ENCODE data around the gene APOD. TPM values are rescaled to one million over a fixed set of nuclear protein-coding genes. Genes with fewer than 3 reads are reported as not detected.

The APOD gene
- total RNA-seq, 1 donor from 2014 or later: not detected

DNA sequence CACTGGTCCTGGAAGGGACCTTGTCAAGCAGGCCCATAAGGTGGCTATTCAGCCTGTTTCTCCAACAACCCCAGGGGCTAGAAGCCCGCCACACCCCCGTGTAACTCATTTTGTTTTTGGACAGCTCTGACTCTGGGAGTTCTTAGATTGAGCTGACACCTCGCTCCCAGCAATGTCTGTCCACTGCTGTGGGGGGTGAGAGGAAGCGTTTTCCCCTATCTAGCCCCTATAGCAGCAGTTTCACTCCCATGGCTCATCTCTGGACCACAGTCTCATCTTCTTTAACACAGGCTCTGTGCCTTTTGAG lies 39.6 kb downstream of the APOD start:
- H3K9me3 Mint-ChIP-seq (ENCODE audit: unreplicated experiment): no peaks in the 10 kb centered on the region
- FAIRE-seq (no peak), DNase-seq (ENCODE audit: low read depth) (no peak)
- no peaks in the 10 kb centered on the region for H3K36me3 ChIP-seq (ENCODE audit: insufficient read depth, low read length)
- H3K27me3 ChIP-seq (ENCODE audit: insufficient read depth, low read length): no peaks in the 10 kb centered on the region
- peak overlapping the region; percentile 87 for H3K4me2 ChIP-seq (ENCODE audit: low read length)
- H3K27ac Mint-ChIP-seq (ENCODE audit: unreplicated experiment): no peak overlapping the region
- H3K4me3 Mint-ChIP-seq (ENCODE audit: unreplicated experiment): peak overlapping the region; percentile 88
- H3K27ac ChIP-seq (ENCODE audit: low read depth, low read length): no peak overlapping the region
- H3K4me1 Mint-ChIP-seq (ENCODE audit: low read depth, unreplicated experiment): peaks cover 26% of the 10 kb centered on the region
- no peak overlapping the region for H2AFZ ChIP-seq (ENCODE audit: low read depth, low read length)
- H3K27me3 Mint-ChIP-seq (ENCODE audit: low read depth, unreplicated experiment): peaks cover 4% of the 10 kb centered on the region
- H3K79me2 ChIP-seq (ENCODE audit: insufficient read depth, low read length): peaks cover 39% of the 10 kb centered on the region
- H4K20me1 ChIP-seq (ENCODE audit: insufficient read depth, low read length): peaks cover 27% of the 10 kb centered on the region
- H3K4me1 ChIP-seq (ENCODE audit: insufficient read depth, low read length): peaks cover 21% of the 10 kb centered on the region
- no peak overlapping the region for H3K9ac ChIP-seq (ENCODE audit: low read length)
- H3K9me3 ChIP-seq (ENCODE audit: insufficient read depth, low read depth, low read length): no peaks in the 10 kb centered on the region
- no peak overlapping the region for H3K4me3 ChIP-seq (ENCODE audit: insufficient read depth, low read depth, low read length)
- H3K36me3 Mint-ChIP-seq (ENCODE audit: low read depth, unreplicated experiment): peaks cover 2% of the 10 kb centered on the region
- no peak for TF ChIP-seq EZH2 (IDR thresholded peaks at IDR 0.05; ENCODE audit: insufficient read depth, low read length)
- TF ChIP-seq, protein P1, sequence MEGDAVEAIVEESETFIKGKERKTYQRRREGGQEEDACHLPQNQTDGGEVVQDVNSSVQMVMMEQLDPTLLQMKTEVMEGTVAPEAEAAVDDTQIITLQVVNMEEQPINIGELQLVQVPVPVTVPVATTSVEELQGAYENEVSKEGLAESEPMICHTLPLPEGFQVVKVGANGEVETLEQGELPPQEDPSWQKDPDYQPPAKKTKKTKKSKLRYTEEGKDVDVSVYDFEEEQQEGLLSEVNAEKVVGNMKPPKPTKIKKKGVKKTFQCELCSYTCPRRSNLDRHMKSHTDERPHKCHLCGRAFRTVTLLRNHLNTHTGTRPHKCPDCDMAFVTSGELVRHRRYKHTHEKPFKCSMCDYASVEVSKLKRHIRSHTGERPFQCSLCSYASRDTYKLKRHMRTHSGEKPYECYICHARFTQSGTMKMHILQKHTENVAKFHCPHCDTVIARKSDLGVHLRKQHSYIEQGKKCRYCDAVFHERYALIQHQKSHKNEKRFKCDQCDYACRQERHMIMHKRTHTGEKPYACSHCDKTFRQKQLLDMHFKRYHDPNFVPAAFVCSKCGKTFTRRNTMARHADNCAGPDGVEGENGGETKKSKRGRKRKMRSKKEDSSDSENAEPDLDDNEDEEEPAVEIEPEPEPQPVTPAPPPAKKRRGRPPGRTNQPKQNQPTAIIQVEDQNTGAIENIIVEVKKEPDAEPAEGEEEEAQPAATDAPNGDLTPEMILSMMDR (IDR thresholded peaks at IDR 0.05; ENCODE audit: insufficient read depth, low read depth, low read length): no peak

DNA sequence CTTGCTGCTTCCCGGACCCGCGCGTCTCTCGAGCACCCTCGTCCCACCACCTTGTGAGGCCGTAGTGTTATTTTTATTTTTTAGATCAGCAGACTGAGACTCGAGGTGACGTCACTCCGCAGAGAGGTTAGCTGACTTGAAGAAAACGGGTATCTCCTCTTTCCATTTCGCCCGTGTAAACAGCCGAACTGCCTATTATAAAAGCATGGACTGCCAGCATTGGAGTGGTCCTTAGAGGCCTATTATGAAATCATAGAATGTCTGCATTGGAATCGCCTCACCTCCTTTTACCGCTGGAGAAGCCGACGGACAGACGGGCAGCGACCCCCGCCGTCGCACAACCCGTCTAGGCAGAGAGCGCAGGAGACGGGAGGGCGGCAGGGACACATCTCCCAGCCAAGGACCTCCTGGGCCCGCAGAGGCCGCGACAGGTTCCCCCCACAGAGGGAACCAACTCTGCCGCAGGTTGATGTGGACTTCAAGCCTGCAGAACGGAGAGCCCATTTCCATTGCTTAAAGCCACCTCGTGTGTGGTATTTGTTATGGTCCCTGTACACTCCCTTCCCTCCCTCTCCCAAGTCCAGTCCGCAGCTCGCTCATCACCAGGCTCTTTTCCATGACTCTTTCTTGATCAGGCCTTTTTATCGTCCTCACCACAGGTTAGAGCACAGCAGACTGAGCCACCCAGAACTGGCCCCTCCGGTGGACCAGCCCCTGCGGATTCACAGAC lies 40.1 kb downstream of the APOD start:
- Histone ChIP-seq H3K9me3 (ENCODE audit: insufficient read depth, low read depth, low read length) (no peaks in the 10 kb centered on the region), H3K27me3 (ENCODE audit: insufficient read depth, low read length) (no peaks in the 10 kb centered on the region), H2AFZ (ENCODE audit: low read depth, low read length) (peak overlapping the region; percentile 76), H4K20me1 (ENCODE audit: insufficient read depth, low read length) (peaks cover 32% of the 10 kb centered on the region), H3K9ac (ENCODE audit: low read length) (peak overlapping the region; percentile 91), H3K27ac (ENCODE audit: low read depth, low read length) (no peak overlapping the region), H3K4me3 (ENCODE audit: insufficient read depth, low read depth, low read length) (peak overlapping the region; percentile 78), H3K36me3 (ENCODE audit: insufficient read depth, low read length) (no peaks in the 10 kb centered on the region), H3K4me2 (ENCODE audit: low read length) (peak overlapping the region; percentile 87), H3K4me1 (ENCODE audit: insufficient read depth, low read length) (peaks cover 21% of the 10 kb centered on the region), H3K79me2 (ENCODE audit: insufficient read depth, low read length) (peaks cover 44% of the 10 kb centered on the region)
- H3K4me1 Mint-ChIP-seq (ENCODE audit: low read depth, unreplicated experiment): peaks cover 26% of the 10 kb centered on the region
- peak overlapping the region; percentile 88 for H3K4me3 Mint-ChIP-seq (ENCODE audit: unreplicated experiment)
- no peaks in the 10 kb centered on the region for H3K9me3 Mint-ChIP-seq (ENCODE audit: unreplicated experiment)
- no peak for FAIRE-seq
- peaks cover 4% of the 10 kb centered on the region for H3K27me3 Mint-ChIP-seq (ENCODE audit: low read depth, unreplicated experiment)
- peak overlapping the region; percentile 66 for H3K27ac Mint-ChIP-seq (ENCODE audit: unreplicated experiment)
- DNase-seq (ENCODE audit: low read depth): no peak
- TF ChIP-seq EZH2 (IDR thresholded peaks at IDR 0.05; ENCODE audit: insufficient read depth, low read length): no peak
- TF ChIP-seq, protein P1 (IDR thresholded peaks at IDR 0.05; ENCODE audit: insufficient read depth, low read depth, low read length): no peak
- H3K36me3 Mint-ChIP-seq (ENCODE audit: low read depth, unreplicated experiment): peaks cover 2% of the 10 kb centered on the region

Measured in astrocyte (in vitro differentiated cells and primary cell).